GM12872 (cell line): ENCODE measurements around the gene CREBBP.

Experiments
- TF ChIP-seq, protein P1 (sequence below): IDR thresholded peaks from 3 replicates; pipeline ENCODE4 v1.5.1; 2011; ENCODE audit warnings: low read depth, mild to moderate bottlenecking, low read length, moderate library complexity; ENCODE audit not compliant: insufficient read depth

CREBBP gene

GRCh38 chr16:3858801-3859200 is 21.7 kb downstream of the CREBBP start:
- TF ChIP-seq, protein P1, sequence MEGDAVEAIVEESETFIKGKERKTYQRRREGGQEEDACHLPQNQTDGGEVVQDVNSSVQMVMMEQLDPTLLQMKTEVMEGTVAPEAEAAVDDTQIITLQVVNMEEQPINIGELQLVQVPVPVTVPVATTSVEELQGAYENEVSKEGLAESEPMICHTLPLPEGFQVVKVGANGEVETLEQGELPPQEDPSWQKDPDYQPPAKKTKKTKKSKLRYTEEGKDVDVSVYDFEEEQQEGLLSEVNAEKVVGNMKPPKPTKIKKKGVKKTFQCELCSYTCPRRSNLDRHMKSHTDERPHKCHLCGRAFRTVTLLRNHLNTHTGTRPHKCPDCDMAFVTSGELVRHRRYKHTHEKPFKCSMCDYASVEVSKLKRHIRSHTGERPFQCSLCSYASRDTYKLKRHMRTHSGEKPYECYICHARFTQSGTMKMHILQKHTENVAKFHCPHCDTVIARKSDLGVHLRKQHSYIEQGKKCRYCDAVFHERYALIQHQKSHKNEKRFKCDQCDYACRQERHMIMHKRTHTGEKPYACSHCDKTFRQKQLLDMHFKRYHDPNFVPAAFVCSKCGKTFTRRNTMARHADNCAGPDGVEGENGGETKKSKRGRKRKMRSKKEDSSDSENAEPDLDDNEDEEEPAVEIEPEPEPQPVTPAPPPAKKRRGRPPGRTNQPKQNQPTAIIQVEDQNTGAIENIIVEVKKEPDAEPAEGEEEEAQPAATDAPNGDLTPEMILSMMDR = no peak

- TF ChIP-seq, protein P1 = no peak
Observed at GRCh38 chr16:3857189-3858043, 23.1 kb downstream of the CREBBP start.

GRCh38 chr16:3856367-3857141 is 24.0 kb downstream of the CREBBP start:
- TF ChIP-seq, protein P1 = no peak

DNA sequence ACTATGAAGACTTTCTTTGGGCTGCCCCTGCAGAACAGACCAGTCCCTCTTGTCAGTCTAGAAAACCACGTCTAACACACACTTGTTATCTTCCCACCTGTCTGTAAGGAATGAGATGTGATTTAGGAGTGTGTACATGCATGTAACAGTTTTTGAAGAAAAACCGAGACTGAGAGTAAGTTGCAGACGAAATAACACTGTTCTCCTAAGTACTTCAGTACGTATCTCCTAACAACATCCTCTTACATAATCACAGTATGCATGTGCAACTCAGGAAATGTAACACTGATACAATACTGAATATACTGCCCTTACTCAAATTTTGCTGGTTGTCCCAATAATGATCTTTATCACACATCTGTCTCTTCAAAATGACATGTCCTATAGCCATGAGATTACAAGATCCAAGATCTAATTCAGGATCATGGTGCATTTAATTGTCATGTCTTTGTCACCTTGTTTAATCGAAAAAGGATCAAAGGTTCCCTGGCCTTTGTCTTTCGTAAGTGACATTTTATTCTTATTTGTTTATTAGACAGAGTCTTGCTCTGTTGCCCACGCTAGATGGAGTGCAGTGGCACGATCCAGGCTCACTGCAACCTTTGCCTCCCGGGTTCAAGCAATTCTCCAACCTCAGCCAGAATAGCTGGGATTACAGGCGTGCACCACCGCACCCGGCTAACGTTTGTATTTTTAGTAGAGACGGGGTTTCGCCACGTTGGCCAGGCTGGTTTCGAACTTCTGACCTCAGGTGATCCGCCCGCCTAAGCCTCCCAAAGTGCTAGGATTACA is 25.6 kb downstream of the CREBBP start:
- TF ChIP-seq, protein P1 = no peak

DNA sequence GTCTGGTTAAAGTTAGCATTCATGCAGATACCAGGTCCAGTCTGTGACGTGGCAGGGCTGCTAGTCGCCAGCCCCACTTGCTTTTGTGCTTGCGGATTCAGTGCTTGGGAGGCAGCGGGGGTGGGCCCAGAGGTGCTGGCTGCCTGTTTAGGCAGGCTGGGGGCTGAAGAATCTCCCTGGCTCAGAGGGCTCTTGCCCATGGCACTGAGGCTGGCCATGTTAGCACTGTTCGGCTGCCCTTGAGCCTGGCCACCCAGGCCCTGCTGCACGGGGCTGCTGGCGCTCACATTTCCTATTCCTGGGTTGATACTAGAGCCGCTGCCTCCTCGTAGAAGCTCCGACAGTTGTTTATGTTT is 30.0 kb downstream of the CREBBP start:
- TF ChIP-seq, protein P1 = no peak

DNA sequence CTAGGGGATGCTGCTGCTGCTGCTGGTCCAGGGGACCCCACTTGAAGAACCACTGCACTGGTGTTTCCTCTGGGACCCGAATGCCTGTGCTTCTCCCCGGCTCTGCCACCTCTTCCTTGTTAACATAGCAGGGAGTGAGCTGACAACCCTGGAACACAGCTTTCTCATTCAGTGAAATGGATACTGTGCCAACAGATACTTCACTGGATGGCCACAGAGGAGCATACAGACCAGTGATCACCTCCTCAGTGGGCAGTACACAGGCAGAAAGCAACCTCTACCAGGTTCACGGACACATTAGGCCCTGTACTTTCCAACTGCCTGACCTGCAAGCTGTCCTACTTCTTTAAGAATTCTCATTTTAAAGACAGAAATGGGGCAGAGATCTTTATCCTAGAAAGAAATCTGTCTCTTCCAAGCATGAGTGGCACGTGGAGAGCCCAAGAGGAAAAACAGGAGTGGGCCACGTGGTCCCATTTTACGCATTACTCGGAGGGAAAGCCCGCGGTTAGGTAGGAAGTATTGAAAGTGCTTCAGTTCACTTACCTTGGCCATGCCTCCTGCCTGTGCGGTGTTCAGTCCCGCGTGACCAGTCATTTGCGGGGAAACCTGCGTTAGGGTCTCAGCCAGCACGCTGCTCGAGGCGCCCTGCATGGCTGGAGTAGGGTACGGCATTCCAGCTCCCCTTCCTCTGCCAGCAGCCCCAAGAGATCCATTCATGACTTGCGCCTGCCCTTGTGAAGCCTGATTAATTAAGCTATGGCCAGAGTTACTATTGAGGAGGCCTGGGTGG is 30.6 kb downstream of the CREBBP start:
- TF ChIP-seq, protein P1 = no peak
